Ramos (cell line): Measurements from ENCODE around the gene SMYD3.

Experiments
- in situ Hi-C: fragments of 300-500 bp; cut with MboI; formaldehyde crosslinking; loops from one replicate; pipeline ENCODE4 v1.14.3; 2022; ENCODE audit warnings: low sequenced_read_pairs; ENCODE audit not compliant: unreplicated experiment

SMYD3 gene

DNA sequence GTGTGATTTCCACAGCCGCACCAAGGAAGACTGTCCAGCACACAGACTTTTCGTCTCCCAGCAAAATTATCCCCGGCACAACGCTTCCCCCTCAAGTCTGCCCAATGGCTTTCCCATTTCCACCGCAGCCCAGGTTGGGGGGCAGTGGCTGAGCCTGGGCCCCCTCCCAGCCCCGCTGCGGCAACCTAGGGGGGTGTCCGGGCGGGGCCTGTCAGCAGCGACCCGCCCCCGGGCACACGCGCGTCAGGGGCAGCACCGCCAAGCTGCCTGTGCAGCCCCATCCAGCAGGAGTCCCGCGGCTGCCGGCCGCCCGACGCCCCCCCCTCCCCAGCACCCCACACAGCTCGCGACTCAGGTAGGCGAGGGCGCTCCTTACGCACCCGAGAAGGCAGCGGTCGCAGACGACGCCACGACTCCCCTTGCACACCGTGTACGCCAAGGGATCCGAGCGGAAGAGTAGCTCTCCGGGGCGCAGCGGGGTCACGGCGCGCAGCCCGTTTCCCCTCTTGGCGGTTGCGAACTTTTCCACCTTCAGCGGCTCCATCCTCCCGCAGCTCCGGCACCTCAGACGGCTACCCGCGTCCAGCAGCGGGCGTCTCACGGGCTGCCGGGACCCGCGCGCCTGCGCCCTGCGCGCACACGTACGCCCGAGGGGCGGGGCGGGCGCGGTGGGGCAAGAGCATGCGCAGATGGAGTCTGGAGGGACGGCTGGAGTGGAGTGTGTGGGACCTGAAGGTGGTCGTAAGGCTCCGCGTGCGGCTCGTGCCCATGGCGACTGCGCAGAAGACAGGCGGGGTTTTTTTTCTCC lies at the start of gene SMYD3:
Gene SMYD3 (minus strand): TSS at position 606 of the 808 bp plus-strand sequence.
- in situ Hi-C loops, result no loop called here

DNA sequence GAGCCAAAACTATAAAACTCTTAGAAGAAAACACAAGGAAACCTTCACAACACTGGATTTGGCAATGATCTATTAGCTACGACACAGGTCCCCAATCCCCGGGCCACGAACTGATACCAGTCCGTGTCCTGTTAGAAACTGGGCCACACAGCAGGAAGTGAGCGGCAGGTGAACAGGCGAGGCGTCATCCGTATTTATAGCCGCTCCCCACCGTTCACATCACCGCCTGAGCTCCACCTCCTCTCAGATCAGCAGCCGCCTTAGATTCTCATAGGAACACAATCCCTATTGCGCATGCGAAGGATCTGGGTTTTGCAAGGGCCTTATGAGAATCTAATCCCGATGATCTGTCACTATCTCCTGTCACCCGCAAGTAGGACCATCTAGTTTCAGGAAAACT lies 47.1 kb upstream of the SMYD3 start:
- in situ Hi-C loops, result no loop called here

DNA sequence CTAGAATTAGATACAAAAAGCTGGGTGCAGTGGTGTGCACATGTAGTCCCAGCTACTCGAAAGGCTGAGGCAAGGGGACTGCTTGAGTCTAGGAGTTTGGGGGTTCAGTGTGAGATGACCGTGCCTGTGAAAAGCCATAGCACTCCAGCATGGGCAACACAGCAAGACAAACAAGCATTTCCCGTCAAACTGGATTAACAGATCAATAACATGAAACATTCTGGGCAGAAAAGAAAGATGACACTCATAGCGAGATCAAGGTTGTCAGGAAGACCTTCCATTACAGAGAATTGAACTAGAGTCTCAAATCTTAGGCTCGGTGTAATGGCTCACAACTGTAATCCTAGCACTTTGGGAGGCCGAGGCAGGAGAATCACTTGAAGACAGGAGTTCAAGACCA lies 45.0 kb upstream of the SMYD3 start:
- in situ Hi-C loops, result no loop called here

DNA sequence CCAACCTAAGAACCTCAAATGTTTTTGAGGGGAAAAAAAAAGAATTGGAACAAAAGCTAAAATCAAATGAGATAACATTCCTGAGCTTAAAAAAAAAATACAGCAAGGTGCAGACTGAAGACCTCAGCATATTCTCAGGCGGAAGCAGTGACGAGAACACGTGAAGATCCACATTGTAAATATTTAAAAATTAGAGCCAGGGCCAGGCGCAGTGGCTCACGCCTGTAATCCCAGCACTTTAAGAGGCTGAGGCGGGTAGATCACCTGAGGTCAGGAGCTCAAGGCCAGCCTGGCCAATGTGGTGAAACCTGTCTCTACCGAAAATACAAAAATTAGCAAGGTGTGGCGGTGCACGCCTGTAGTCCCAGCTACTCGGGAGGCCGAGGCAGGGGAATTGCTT lies 43.3 kb upstream of the SMYD3 start:
- in situ Hi-C loops, result no loop called here

DNA sequence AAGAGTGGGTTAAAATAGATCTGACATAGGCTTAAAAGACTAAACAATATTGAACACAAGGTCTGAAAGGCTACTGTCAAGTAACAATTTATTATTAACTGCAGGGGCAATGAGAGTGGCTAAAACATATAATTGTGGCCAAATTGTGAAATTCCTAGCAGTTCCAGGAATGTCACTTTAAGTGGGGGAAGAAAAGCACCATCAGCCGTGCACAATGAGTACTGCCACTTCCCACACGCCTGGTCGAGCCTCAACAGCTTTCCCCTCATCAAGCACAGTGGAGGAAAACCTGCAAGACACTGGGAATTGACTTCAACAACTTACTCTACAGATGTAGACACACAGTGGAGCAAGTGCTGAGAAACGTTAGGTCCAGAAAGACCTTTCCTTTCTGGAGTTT lies 42.6 kb upstream of the SMYD3 start:
- in situ Hi-C loops, result no loop called here

DNA sequence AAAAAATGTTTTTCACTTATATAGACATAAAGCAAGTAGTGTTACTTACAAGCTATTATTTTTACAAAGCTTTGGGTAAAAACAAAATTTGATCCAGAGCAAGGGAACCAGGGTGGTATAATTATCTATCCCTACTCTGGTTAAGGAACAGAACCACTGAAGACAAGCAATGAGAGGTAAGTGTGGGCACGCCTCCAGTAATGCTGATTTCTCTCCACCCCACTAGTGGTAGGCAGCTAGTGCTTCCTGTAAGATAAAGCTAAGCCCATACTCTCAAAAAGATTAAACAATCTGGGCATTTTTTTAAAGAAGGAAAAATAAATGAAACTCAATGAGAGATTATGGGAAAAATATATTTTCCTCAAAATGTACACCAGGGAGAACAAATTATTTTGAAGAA lies 36.9 kb upstream of the SMYD3 start:
- in situ Hi-C loops, result no loop called here

DNA sequence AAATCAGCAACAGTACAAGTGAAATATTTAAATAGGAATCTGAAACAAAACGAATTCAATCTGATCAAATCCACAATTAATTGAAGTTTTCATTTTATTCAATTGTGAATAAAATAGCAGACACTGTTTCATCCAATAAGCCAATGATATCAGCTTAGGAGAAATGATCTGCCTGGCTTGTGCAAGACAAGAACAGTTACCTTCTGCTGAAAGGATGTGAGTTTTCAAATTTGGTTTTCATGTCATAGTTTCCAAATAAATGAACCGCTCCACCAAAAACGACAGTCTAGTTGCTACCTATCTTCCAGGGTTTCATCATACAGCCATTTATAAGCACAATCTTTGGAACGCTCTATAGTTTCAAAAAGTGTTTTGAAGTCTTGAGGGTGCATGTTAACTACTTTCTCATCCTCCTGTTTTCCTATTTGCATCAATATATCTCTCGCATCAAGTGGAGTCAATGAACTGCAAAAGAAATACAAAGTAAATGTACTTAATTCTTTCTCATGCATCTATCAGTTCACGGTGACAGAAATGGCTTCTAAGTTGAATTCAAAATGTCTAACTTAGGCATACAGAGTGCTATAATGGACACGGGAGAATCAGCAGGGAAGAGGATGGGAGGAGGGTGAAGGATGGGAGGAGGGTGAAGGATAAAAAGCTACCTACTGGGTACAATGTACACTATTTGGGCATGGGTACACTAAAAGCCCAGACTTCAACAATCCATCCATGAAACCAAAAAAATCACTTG lies 33.8 kb upstream of the SMYD3 start:
- in situ Hi-C loops, result no loop called here

DNA sequence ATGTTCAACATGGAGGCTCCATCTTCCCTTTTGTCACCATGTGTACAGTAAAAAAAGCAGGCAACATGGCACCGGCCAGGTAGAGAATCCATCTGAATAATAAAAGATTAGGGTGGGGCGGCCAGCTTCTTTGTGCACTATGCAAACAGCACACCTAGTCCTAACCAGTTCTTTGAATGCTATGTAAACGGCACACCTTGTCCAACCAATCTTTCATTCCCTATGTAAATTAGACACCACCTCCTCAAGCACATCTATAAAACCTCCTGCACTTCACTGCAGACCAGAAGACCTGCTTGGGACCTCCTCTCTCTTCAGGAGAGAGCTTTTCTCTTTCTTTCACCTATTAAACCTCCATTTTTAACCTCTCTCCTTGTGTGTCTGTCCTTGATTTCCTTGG lies 30.8 kb upstream of the SMYD3 start:
- in situ Hi-C loops, result no loop called here

DNA sequence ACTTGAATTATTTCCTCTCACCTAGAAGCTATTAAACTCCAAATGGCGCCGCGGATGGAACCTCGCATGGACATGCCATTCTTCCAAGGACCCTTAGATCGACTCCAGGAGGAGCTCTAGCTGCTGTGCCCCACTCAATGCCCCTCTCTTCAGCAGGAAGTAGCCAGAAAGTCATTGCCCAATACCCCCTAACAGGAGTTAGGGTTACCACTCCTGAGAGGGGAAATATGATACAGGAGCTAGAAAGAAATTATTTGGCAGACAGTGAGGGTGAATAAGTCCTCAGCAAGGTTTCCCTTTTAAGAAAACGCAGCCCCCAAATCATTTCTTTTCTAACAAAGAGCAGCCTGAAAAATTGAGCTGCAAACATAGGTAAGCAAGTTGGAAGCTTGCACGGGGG lies 30.4 kb upstream of the SMYD3 start:
- in situ Hi-C loops, result no loop called here

DNA sequence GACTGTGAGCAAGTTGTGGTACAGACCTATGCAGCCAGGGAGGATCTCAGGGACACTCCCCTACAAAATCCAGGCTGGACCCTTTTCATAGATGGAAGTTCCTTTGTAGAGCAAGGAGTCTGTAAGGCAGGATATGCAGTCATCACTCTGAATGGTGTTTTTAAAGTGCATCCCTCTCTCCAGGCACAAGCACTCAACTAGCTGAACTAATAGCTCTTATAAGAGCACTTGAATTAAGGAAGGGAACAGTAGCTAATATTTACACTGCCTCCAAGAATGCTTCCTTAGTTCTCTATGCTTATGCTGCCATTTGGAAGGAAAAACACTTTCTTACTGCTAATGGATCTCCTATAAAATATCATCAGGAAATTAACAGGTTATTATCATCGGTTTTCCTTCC lies 27.0 kb upstream of the SMYD3 start:
- in situ Hi-C loops, result no loop called here

DNA sequence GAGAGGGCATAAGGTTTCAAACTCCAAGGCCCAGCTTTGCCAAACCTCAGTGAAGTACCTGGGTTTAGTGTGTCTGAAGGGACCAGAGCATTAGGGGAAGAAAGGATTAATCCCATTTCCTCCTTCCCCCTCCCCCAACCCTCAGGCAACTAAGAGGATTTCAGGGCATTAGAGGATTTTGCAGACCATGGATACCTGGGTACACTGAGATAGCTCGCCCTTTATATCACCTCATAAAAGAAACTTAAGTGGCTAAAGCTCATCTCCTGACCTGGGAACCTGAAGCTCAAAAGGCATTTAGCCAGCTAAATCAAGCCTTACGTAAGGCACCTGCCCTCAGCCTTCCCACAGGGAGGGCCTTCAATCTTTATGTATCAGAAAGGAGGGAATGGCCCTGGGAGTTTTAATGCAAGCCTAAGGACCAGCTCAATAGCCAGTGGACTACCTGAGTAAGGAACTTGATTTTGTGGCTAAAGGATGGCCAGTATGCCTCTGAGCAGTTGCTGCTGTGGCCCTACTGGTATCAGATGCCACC lies 26.4 kb upstream of the SMYD3 start:
- in situ Hi-C loops, result no loop called here

DNA sequence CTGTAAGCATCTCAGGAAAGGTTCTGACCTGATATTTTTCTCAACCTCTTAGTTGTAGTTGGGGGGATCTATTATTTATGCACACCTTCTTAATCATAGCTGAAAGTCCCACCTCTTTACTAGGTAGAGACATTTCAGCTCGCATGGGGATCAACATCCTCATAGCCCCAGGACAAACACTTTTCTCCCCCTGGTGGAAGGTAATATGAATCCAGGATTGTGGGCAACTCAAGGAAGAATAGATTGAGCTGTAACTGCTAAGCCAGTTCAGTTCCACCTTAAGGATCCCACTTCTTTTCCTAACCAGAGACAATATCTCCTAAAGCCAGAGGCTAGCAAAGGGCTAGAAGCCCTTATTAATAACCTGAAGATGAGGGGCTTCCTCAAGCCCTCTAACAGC lies 25.4 kb upstream of the SMYD3 start:
- in situ Hi-C loops, result no loop called here

DNA sequence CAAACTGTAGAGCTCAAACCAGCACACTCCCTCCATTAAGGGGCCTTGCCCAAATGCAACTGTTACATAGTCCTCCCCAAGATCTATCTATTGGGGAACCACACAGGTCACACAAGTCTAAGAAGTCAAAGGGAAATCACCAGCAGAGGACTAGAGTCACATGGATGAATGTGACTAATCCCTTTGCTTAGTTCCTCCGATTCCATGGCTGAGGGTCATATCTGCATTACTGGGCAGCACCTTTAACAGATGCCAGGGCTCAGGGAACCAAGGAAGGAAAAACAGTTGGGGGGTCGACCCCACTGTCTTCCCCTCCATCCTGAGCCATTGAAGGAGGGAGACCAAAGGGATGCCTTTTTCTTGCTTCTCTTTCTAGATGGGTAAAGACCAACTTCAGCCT lies 23.4 kb upstream of the SMYD3 start:
- in situ Hi-C loops, result no loop called here

DNA sequence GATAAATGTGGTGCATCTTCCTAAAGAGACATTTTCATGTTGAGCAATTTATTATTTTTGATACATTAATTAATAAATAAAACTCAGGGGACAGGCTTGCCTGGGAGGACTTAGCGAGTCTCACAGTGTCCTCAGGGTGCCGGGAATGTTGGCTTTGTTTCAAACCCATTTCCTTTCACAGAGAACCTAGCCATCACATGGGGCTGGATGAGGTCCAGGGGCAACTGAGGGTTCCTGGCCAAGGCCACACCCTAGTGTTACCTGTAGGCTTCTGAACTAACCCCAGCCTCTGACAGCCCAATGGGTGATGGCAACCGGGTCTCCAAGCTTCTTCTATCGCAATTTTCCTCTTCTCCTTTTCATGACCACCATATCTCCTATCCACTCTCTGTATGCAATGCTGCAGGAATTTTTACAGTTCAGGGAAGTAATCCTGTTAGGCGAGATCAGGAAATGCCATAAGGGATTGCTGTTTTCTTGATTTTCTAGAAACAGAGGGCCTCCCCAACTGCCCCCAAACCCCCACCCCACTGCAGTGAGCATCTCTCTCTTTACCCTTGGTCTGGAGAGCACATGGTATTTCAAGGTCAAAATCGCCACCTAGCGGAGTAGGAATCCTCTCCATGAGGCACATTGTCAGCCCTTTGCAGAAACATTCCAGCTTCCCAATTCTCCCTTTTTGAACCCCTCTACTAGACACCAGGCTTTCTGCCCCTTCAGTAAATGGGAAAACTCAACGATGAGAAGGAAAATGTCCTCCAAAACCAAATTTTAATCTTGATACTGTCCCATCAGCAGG lies 22.1 kb upstream of the SMYD3 start:
- in situ Hi-C loops, result no loop called here

DNA sequence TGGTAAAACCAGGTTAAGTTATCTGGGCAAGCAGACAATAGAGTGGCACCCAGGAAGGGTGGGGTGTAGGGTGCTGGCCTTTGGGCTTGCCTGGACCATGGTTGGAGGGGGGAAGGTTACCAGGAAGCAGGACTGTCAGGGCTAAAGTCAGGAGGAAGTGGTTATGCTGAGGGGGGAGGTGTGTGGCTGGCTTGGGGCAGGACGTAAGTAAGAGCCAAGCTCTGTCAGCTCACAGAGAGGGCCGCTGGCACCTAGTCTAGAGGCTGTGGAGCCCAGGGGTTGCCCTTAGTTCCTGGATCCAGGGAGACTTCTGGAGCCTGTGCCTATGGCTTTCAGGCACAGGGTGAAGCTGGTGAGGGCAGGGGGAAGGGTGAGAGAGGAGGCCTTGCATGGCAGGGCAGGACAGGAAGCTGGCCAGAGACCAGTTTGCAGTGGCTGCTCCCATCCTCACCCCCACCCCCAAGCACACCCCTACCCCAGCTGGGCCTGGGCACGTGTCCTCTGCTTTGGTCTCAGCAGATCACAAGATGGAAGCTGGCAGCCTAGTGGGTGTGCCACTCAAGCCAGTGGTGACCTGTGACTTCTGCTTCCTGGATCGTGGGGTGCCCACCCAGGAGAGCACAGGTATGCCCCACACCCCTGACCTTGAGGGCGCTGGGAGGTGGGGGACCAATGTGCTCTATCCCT lies 20.5 kb upstream of the SMYD3 start:
- in situ Hi-C loops, result no loop called here

DNA sequence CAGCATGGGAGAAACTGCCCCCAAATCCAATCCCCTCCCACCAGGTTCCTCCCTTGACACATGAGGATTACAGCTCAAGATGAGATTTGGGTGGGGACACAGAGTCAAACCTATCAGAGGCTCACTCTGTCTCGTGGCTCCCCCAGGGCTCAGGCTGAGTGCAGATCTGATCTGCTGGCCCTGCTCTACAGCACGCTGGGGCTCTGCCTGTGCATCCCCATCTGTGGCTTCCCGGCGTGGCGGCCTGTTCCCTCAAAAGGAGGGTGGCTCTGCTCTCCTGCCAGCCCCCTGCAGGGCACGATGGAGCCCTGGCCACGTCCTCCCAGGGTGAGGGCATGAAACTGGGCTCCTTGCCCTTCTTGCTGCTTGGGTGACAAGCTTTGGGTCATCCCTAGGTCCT lies 19.8 kb upstream of the SMYD3 start:
- in situ Hi-C loops, result no loop called here

DNA sequence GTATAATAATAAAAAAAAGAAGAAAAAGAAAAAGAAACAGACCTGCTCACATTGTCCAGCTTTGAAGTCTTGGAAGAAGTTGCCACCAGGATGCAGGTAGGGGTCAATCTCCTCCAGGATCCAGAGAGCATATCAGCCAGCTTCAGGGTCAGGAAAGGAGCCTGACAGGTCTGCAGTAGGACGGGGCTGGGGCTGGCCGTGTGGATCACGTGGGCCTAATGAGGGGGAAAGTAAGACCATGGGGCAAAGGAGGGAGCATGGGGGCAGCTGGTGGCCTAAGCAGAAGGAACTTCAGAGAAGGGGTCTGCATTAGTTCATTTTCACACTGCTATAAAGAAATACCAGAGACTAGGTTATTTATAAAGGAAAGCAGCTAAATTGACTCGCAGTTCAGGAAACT lies 19.3 kb upstream of the SMYD3 start:
- in situ Hi-C loops, result no loop called here

DNA sequence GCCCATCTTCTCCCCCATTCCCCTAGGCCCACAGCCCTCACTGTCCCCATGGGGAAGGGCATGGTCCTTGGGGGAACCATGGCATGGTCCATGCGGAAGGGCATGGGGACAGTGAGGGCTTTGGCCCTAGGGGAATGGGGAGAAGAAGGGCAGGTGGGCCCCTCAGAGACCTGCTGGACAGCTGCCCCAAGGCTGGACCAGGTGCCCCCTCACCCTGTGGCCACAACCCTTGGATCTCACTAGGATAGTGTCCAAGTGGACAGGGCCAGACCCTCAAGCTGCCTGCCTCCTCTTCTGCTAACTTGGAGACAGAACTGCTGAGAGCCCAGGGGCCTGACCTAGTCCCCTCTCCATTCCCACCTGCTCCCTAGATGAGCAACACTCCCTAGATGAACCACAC lies 12.4 kb upstream of the SMYD3 start:
- in situ Hi-C loops, result no loop called here

DNA sequence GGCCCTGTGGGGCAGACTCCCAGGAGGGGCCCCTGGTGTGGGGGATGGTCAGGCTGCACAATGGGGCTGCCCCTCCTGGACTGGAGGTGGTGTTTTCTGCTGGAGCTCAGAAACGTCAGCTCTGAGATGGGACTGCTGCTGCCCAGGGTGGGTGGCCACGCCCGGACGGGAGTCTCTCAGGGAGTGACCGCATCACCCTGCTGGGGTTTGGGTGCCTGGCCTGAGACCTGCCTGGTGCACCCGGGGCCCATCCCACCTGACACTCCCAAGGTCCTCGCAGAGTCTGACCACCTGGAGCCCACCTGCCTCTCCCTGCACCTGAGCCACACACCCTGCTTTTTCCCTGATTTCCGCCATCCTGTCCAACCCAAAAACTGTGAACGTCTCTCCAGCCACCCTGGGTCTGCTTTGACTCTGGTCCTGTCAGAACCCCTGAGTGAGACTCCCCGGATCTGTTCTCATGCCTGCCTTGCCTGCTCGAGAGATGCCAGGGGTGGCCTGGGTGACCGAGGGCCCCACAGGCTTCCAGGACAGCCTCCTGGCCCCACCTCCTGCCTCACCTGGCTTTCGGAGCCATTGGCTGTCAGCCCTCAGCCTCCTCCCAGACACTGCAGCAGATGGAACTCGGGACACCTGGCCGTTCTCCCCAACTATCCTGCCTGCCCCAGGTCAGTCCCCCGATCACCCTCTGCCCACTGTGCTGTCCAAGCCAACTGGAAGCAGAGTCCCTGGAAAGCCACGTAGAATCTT lies 11.6 kb upstream of the SMYD3 start:
- in situ Hi-C loops, result no loop called here

DNA sequence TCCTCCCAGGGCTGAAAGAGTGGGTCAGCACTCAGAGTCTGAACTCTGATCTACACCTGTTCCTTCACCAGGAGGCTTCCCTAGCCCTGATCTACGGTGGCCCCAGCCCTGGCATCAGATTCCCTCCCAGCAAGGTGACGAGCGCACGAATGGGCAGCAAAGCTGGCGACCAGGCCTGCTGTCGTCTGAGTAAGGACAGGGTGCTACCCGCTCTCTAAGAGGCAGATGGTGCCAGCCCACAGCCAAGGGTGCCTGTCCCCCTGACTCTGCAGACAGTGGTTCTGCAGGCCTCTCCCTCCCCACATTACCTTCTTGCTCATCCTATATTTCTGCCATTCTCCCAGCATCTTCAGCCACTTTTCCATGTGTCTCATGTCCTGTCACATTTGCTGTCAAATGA lies 10.3 kb upstream of the SMYD3 start:
- in situ Hi-C loops, result no loop called here
